Caco-2 (cell line): ENCODE data around the gene ENDOG. TPM values are rescaled to one million over a fixed set of nuclear protein-coding genes. Genes with fewer than 3 reads are reported as not detected.
A peak's percentile ranks its signal among the peaks of the same experiment; 100 is the strongest.

Experiments
- BruUV-seq: library from RNA; stranded (reverse); fragments of 400-500 nt; replicated peaks from 2 replicates; lab custom pipeline; 2021; lab: Mats Ljungman, UMichigan
- CTCF ChIA-PET: fragments of 300-600 bp; sonication (Branson Sonifier 250); formaldehyde crosslinking; loops from one replicate; lab custom pipeline; 2022; ENCODE audit warnings: antibody characterized with exemption; lab: Charles Lee
- POLR2A ChIA-PET: fragments of 300-600 bp; sonication (Branson Sonifier 250); formaldehyde crosslinking; loops from one replicate; lab custom pipeline; 2022; ENCODE audit warnings: antibody characterized with exemption; lab: Charles Lee
- DNase-seq, 2 experiments: peaks; one replicate each; pipeline versions ENCODE4 v3.0.0 to v3.0.0-alpha.2; 2020 to 2022
- H3K27me3 ChIP-seq: replicated peaks from 2 replicates; pipeline ENCODE4 v1.6.0; 2011; ENCODE audit warnings: low read length; ENCODE audit not compliant: control insufficient read depth, insufficient read depth
- H3K36me3 ChIP-seq: 2 replicates; pipeline ENCODE4 v1.5.1; 2011; ENCODE audit warnings: low read length; ENCODE audit not compliant: control insufficient read depth, insufficient read depth
- H3K4me1 ChIP-seq: fragments of 250-450 bp; sonication (Bioruptor Pico); 2 replicates; pipeline ENCODE4 v1.5.1; 2020; ENCODE audit warnings: mild to moderate bottlenecking
- H3K4me3 ChIP-seq: 2 replicates; pipeline ENCODE4 v1.5.1; 2011; ENCODE audit warnings: low read depth, mild to moderate bottlenecking, control low read depth, low read length
- H3K9me3 ChIP-seq: fragments of 250-450 bp; sonication (Bioruptor Pico); 2 replicates; pipeline ENCODE4 v1.5.1; 2020; ENCODE audit warnings: mild to moderate bottlenecking, moderate library complexity
- H3K27ac Mint-ChIP-seq: one replicate; pipeline ENCODE4 v1.8.0; 2022; ENCODE audit warnings: mixed read lengths; ENCODE audit not compliant: unreplicated experiment
- H3K27me3 Mint-ChIP-seq: one replicate; pipeline ENCODE4 v1.8.0; 2022; ENCODE audit warnings: mixed read lengths; ENCODE audit not compliant: insufficient read depth, unreplicated experiment
- H3K36me3 Mint-ChIP-seq: one replicate; pipeline ENCODE4 v1.8.0; 2022; ENCODE audit warnings: mild to moderate bottlenecking, mixed read lengths; ENCODE audit not compliant: insufficient read depth, unreplicated experiment
- H3K4me1 Mint-ChIP-seq: one replicate; pipeline ENCODE4 v1.8.0; 2022; ENCODE audit warnings: low read depth, mixed read lengths; ENCODE audit not compliant: unreplicated experiment
- H3K4me3 Mint-ChIP-seq: one replicate; pipeline ENCODE4 v1.8.0; 2022; ENCODE audit warnings: mild to moderate bottlenecking, moderate library complexity, mixed read lengths; ENCODE audit not compliant: unreplicated experiment
- H3K9me3 Mint-ChIP-seq: one replicate; pipeline ENCODE4 v1.8.0; 2022; ENCODE audit warnings: mixed read lengths; ENCODE audit not compliant: unreplicated experiment
- intact Hi-C: fragments of 100-400 bp; cut with micrococcal nuclease; formaldehyde crosslinking; loops from one replicate; pipeline ENCODE4 v1.10.0; 2022; ENCODE audit not compliant: unreplicated experiment
- total RNA-seq: library from RNA; stranded (reverse); gene quantifications from 2 replicates; pipeline ENCODE4 v1.2.3, GENCODE V29; 2022
- TF ChIP-seq, protein P1 (sequence below), 2 experiments: fragments of 200-600 bp in 1 of 2; IDR thresholded peaks; 1 replicate in 1 of 2; 2 replicates in 1 of 2; pipeline versions ENCODE4 v1.5.1 to v1.8.0; 2011 to 2022; ENCODE audit warnings: antibody characterized with exemption in 1 of 2, control low read depth in 1 of 2, inconsistent platforms in 1 of 2, low read depth in 1 of 2, low read length in 1 of 2, mild to moderate bottlenecking in 1 of 2, moderate library complexity in 1 of 2; ENCODE audit not compliant: insufficient read depth in 1 of 2, severe bottlenecking in 1 of 2, unreplicated experiment in 1 of 2

The ENDOG gene
- total RNA-seq, 1 experiment from 2014 or later = 30.0 TPM

DNA sequence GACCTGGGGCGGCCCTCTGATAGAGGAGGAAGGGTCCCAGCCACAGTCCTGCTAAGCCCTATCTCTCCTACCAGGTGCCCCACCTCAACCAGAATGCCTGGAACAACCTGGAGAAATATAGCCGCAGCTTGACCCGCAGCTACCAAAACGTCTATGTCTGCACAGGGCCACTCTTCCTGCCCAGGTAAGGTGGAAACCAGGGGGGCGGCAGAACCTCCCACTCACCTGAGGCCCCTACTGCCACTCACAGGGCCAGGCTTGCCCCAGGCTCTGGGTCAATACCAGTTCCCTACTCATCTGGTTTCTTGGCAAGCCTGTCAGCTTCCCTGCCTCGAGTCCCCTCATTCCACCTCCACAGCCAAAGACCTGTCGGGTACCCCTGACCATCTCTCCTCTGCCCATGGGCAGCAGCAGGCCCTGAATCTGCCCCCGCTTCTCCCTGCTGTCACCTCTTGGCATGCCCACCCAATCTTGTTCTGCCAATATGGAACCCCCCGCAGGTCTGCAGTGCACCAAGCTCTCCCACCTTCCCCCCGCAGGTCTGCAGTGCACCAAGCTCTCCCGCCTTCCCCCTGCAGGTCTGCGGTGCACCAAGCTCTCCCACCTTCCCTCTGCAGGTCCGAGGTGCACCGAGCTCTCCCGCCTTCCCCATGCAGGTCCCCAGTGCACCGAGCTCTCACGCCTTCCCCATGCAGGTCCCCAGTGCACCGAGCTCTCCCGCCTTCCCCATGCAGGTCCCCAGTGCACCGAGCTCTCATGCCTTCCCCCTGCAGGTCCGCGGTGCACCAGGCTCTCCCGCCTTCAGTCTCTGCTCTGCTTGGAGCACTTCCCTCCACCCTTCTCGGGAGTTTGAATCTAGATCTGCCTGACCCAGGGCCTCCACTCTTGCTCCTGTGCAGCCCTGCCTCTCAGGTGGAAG is 2.6 kb downstream of the ENDOG start:
- peak overlapping the region; percentile 77 for H3K4me3 Mint-ChIP-seq
- POLR2A ChIA-PET = interaction anchor here (1.0 kb wide), 1 partner anchor 9 kb away, joined by 3 read pairs; the partner anchor contains the start of gene SPOUT1
- DNase-seq = no peak
- H3K4me1 ChIP-seq = no peaks in the 10 kb centered on the region; the same call in none of the 2 replicates
- no peaks in the 10 kb centered on the region for H3K27me3 ChIP-seq
- no peaks in the 10 kb centered on the region for H3K27me3 Mint-ChIP-seq
- peaks cover 73% of the 10 kb centered on the region for H3K36me3 Mint-ChIP-seq
- peaks cover 15% of the 10 kb centered on the region for H3K4me1 Mint-ChIP-seq
- H3K9me3 Mint-ChIP-seq = no peaks in the 10 kb centered on the region
- H3K4me3 ChIP-seq = no peak overlapping the region
- CTCF ChIA-PET = no interaction called here
- peaks cover 1% of the 10 kb centered on the region for H3K36me3 ChIP-seq
- intact Hi-C loops = no loop called here
- TSS peak; percentile 4 for BruUV-seq
- TF ChIP-seq, protein P1, sequence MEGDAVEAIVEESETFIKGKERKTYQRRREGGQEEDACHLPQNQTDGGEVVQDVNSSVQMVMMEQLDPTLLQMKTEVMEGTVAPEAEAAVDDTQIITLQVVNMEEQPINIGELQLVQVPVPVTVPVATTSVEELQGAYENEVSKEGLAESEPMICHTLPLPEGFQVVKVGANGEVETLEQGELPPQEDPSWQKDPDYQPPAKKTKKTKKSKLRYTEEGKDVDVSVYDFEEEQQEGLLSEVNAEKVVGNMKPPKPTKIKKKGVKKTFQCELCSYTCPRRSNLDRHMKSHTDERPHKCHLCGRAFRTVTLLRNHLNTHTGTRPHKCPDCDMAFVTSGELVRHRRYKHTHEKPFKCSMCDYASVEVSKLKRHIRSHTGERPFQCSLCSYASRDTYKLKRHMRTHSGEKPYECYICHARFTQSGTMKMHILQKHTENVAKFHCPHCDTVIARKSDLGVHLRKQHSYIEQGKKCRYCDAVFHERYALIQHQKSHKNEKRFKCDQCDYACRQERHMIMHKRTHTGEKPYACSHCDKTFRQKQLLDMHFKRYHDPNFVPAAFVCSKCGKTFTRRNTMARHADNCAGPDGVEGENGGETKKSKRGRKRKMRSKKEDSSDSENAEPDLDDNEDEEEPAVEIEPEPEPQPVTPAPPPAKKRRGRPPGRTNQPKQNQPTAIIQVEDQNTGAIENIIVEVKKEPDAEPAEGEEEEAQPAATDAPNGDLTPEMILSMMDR (IDR thresholded peaks at IDR 0.05; ENCODE audit: insufficient read depth in 1 of 2, low read depth in 1 of 2, low read length in 1 of 2, severe bottlenecking in 1 of 2, unreplicated experiment in 1 of 2) = no peak
- no peaks in the 10 kb centered on the region for H3K9me3 ChIP-seq
- H3K27ac Mint-ChIP-seq = peak overlapping the region; percentile 40

DNA sequence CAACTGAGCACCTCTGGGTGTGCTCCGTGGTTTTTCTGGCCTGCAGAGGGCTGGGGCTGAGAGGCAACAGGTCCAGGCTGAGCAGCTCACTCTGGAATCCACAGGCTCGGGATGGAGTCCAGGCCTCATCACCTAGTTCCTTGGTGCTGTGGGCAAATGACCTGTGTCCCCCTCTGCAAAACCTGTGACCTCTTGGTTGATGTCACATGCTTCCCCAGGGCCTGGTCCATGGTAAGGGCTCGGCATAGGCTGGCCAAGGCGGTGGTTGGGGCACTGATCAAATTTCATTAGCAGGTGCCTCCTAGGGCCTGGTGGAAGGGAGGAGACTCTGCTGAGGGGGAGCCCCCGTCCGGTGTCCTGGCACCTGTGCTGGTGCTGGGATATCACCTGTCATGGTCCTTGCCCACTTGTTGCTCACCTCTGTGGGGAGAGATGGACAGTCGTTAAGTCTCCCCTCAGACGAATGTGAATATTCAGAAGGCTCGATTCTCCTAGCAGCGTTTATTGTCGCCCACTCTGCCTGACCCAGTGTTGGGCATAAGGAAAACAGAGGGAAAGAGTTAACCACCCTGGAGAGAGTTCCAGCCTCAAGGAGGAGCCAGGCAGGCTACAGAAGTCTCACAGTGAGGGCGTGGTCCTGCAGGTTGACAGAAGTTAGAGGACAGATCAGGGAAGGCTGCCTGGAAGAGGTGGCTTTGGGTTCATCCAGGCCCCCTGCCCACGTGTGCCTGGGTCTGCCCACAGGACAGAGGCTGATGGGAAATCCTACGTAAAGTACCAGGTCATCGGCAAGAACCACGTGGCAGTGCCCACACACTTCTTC is 3.5 kb downstream of the ENDOG start:
- intact Hi-C loops = no loop called here
- no peaks in the 10 kb centered on the region for H3K9me3 ChIP-seq
- H3K4me1 ChIP-seq = no peaks in the 10 kb centered on the region; the same call in none of the 2 replicates
- no peak for DNase-seq
- H3K4me1 Mint-ChIP-seq = peaks cover 15% of the 10 kb centered on the region
- no peaks in the 10 kb centered on the region for H3K27me3 ChIP-seq
- H3K36me3 Mint-ChIP-seq = peaks cover 82% of the 10 kb centered on the region
- BruUV-seq = no TSS peak
- ChIA-PET CTCF (no interaction called here), POLR2A (interaction anchor here (1.0 kb wide), 1 partner anchor 8 kb away, joined by 3 read pairs; the partner anchor contains the start of gene SPOUT1)
- H3K4me3 ChIP-seq = no peak overlapping the region
- peaks cover 4% of the 10 kb centered on the region for H3K36me3 ChIP-seq
- H3K27me3 Mint-ChIP-seq = no peaks in the 10 kb centered on the region
- H3K4me3 Mint-ChIP-seq = no peak overlapping the region
- H3K27ac Mint-ChIP-seq = peak overlapping the region; percentile 40
- no peaks in the 10 kb centered on the region for H3K9me3 Mint-ChIP-seq
- TF ChIP-seq, protein P1 (IDR thresholded peaks at IDR 0.05; ENCODE audit: insufficient read depth in 1 of 2, low read depth in 1 of 2, low read length in 1 of 2, severe bottlenecking in 1 of 2, unreplicated experiment in 1 of 2) = no peak

DNA sequence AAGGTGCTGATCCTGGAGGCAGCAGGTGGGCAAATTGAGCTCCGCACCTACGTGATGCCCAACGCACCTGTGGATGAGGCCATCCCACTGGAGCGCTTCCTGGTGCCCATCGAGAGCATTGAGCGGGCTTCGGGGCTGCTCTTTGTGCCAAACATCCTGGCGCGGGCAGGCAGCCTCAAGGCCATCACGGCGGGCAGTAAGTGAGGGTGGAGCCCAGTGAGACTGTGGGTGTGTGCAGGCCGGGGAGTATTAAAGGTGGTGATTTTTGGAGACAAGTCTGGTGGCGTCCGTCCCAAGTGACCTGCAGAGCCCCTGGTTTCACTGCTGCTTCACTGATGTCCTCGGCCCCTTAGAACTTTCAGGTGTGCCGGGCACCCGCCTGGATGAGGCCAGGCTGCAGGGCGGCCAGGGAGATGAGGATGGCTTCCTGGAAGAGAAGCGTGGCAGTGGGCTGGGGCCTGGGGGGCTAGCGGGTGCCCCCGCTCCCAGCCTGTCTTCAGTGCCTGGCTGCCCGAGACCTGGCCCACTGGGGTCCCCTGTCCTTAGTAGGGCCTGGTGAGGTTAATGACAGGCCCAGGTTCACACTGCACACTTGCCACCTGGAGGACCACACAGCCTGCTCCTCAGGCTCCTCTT is 4.2 kb downstream of the ENDOG start:
- TF ChIP-seq, protein P1 (IDR thresholded peaks at IDR 0.05; ENCODE audit: insufficient read depth in 1 of 2, low read depth in 1 of 2, low read length in 1 of 2, severe bottlenecking in 1 of 2, unreplicated experiment in 1 of 2) = no peak
- Mint-ChIP-seq H3K4me1 (peaks cover 15% of the 10 kb centered on the region), H3K27me3 (no peaks in the 10 kb centered on the region), H3K36me3 (peaks cover 89% of the 10 kb centered on the region), H3K9me3 (no peaks in the 10 kb centered on the region), H3K27ac (no peak overlapping the region), H3K4me3 (no peak overlapping the region)
- DNase-seq = no peak
- H3K4me3 ChIP-seq = no peak overlapping the region
- POLR2A ChIA-PET = no interaction called here
- no TSS peak for BruUV-seq
- no peaks in the 10 kb centered on the region for H3K27me3 ChIP-seq
- H3K36me3 ChIP-seq = peaks cover 6% of the 10 kb centered on the region
- CTCF ChIA-PET = no interaction called here
- H3K4me1 ChIP-seq = no peaks in the 10 kb centered on the region; the same call in none of the 2 replicates
- H3K9me3 ChIP-seq = no peaks in the 10 kb centered on the region
- intact Hi-C loops = no loop called here
